DOHH2 (cell line): ENCODE results near the gene ROCK1.

Experiments
- CTCF ChIP-seq: fragments of 200-600 bp; sonication (generic); IDR thresholded peaks from one replicate; pipeline ENCODE4 v1.5.1; 2014; ENCODE audit warnings: antibody characterized with exemption, mild to moderate bottlenecking, low read depth, low read length; ENCODE audit not compliant: poor library complexity, severe bottlenecking
- EZH2phosphoT487 ChIP-seq: fragments of 200-600 bp; sonication (generic); IDR thresholded peaks from 2 replicates; pipeline ENCODE4 v1.6.1; 2017; ENCODE audit warnings: borderline replicate concordance, mild to moderate bottlenecking, antibody characterized with exemption, low read length, moderate library complexity, mixed read lengths

GRCh38 chr18:21146016-21146415 lies 34.4 kb upstream of the ROCK1 start:
- TF ChIP-seq CTCF (no peak), EZH2phosphoT487 (no peak)
